HG03442 (cell line): ENCODE results near the gene RFPL2.
"Not testable (repeated sequence)": the region's sequence is repeated elsewhere in the genome, so short reads cannot be mapped to it uniquely, and the experiment has no call there.

Experiments used
- ATAC-seq: cut with Tn5 transposase; IDR thresholded peaks from one replicate; pipeline ENCODE4 v1.9.1; 2021; ENCODE audit warnings: mild to moderate bottlenecking, moderate library complexity; ENCODE audit not compliant: unreplicated experiment

The RFPL2 gene

GRCh38 chr22:32175115-32175514 lies 29.8 kb downstream of the RFPL2 start:
- no peak for ATAC-seq

- no peak for ATAC-seq
These were observed 39.2 kb downstream of the RFPL2 start for GRCh38 chr22:32165681-32166080.

DNA sequence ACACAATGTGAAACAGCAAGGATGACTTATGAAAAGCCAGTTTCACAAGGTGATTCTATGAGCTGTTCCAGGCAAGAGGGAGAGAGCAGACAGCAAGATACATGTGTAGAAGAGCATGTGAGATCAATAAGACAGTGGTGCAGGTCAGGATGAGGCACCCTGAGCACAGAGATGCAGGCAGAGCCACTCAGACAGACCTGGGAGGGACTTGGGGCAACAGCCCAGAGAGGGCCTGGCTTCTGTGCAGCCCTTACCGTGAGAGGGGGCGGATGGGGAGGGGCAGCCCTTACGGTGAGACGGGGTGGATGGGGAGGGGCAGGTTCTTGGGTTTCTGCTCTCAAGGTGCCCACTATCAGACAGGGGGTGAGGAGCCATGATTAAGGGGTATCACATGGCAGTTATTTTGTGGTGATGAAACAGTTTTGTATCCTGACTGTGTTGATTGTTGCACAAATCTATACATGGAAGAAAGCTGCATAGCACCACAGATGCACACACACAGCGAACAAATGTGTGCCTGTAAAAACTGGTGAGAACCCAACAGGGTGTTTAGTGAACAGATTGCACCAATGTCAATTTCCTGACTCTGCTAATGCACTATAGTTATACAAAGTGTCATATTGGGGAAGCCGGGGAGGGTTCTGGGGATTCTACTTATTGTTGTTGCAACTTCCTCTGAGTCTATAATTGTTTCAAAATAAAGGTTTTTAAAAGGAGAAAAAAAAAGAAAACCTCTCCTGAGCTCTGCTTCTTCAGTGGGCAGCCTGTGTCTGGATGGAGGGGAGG lies 40.6 kb downstream of the RFPL2 start:
- ATAC-seq, result no peak

- ATAC-seq, result not testable (repeated sequence)
These were observed 44.5 kb downstream of the RFPL2 start for GRCh38 chr22:32160411-32160810.

DNA sequence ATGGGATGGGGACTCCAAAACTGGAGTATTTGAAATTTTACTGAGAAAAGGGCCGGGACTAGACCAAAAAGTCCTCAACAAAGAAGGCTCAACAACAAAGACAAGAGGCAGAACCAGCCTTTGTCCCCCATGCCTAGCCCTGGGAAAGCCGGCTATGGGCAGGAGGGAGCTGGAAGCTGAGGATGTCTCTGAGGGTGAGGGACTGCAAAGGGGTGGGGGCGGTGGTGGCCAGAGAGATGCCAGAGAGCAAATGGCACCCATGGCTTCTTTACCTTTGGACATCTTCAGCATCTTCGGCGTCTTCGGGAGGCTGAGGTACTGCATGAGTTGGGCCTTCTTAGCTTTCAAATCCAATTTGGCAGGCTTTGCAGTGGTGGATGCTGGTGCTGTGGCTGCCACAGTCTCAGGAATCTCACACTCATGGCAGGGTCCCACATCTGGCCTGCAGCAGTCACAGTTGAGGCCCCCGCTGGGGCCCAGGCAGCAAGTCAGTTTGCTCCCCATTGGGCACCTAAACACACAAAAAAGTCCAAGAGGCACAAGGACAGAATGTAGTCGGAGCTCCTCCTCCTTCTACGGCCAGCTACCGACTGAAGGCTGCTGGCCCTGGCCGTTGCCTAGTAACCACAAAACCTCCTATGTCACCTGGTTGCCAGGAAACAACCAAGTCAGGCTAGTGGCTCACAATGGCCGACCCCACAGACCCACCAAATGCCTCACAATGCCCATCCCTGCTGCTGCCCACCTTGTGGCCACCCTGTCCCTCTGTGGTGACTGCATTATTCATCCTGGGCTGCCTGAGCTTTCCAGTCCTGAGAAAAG lies 46.0 kb downstream of the RFPL2 start, which contains the start of gene C22orf42:
Gene C22orf42 (minus strand): TSS at position 592 of the 822 bp plus-strand sequence. CDS start 88 bp downstream, at position 504.
- no peak for ATAC-seq

DNA sequence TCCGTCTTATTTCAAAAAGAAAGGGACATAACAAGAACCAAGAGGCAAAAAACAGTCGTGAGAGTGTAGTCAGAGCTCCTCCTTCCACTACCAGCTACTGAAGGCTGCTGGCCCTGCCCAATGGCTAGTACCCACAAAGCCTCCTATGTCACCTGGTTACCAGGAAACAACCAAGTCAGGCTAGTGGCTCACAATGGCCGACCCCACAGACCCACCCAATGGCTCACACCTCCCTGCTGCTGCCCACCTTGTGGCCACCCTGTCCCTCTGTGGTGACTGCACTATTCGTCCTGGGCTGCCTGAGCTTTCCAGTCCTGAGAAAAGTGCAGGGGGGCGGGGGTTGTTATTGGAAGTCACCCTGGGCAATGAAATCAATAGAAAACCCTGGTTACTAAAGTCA lies 47.2 kb downstream of the RFPL2 start:
- ATAC-seq, result not testable (repeated sequence)

- ATAC-seq, result not testable (repeated sequence)
These were observed 50.1 kb downstream of the RFPL2 start for GRCh38 chr22:32154727-32155126.

GRCh38 chr22:32151641-32152040 lies 53.2 kb downstream of the RFPL2 start:
- ATAC-seq, result not testable (repeated sequence)

- ATAC-seq, result not testable (repeated sequence)
These were observed 54.2 kb downstream of the RFPL2 start for GRCh38 chr22:32150647-32151046.

DNA sequence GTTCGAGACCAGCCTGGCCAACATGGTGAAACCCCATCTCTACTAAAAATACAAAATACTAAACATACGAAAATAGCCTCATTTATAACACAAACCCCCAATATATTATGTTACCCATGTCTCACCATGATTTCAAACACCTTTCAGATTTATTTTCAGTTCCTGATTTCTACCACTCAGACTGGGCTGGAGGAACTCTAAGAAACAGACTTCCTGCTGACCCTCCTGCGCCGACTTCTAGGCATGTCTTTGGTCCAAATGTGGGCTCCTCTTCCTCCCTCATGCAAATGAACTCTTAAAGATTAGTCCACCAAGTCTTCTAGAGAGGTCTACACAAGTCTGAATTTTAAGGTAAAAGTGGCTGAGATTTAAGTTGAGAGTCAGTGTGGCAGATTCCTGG lies 56.5 kb downstream of the RFPL2 start:
- ATAC-seq, result not testable (repeated sequence)

GRCh38 chr22:32147128-32147527 lies 57.7 kb downstream of the RFPL2 start:
- not testable (repeated sequence) for ATAC-seq

GRCh38 chr22:32144496-32145274 lies 60.2 kb downstream of the RFPL2 start:
- no peak for ATAC-seq

GRCh38 chr22:32142600-32142999 lies 62.3 kb downstream of the RFPL2 start:
- no peak for ATAC-seq

- ATAC-seq, result not testable (repeated sequence)
These were observed 64.2 kb downstream of the RFPL2 start for GRCh38 chr22:32140688-32141087.
